SK-N-MC (cell line): ENCODE data around the gene USP7.

Experiments used
- DNase-seq: peaks from one replicate; pipeline ENCODE4 v3.0.0-alpha.2; 2011; ENCODE audit warnings: low read depth, low spot score
- H3K27ac ChIP-seq: fragments of 200-600 bp; sonication (generic); 2 replicates; pipeline ENCODE4 v1.5.1; 2016; ENCODE audit warnings: mixed run types
- H3K36me3 ChIP-seq: fragments of 200-600 bp; sonication (generic); 2 replicates; pipeline ENCODE4 v1.6.1; 2017; ENCODE audit warnings: antibody characterized with exemption, low read length, mixed read lengths; ENCODE audit not compliant: insufficient read depth
- H3K4me3 ChIP-seq: fragments of 200-600 bp; sonication (generic); 2 replicates; pipeline ENCODE4 v1.5.1; 2016
- H3K9ac ChIP-seq: fragments of 200-600 bp; sonication (generic); 2 replicates; pipeline ENCODE4 v1.8.0; 2017; ENCODE audit warnings: mixed run types, mixed read lengths; ENCODE audit not compliant: insufficient read length
- H3K9me3 ChIP-seq: fragments of 200-600 bp; sonication (generic); 2 replicates; pipeline ENCODE4 v1.6.1; 2017; ENCODE audit warnings: low read depth, mild to moderate bottlenecking, antibody characterized with exemption, low read length, moderate library complexity, mixed read lengths
- EZH2 ChIP-seq: fragments of 200-600 bp; sonication (generic); IDR thresholded peaks from one replicate; pipeline ENCODE4 v1.6.1; 2017; ENCODE audit warnings: antibody characterized with exemption
- FOXP2 ChIP-seq: optimal IDR thresholded peaks from 2 replicates; pipeline ENCODE3; 2011; ENCODE audit warnings: mild to moderate bottlenecking, moderate library complexity; ENCODE audit not compliant: insufficient read depth; ENCODE audit errors: extremely low read length, control extremely low read depth
- POLR2AphosphoS5 ChIP-seq: IDR thresholded peaks from 2 replicates; pipeline ENCODE4 v1.6.1; 2012; ENCODE audit warnings: mild to moderate bottlenecking, low read depth, low read length, borderline replicate concordance

Gene USP7

DNA sequence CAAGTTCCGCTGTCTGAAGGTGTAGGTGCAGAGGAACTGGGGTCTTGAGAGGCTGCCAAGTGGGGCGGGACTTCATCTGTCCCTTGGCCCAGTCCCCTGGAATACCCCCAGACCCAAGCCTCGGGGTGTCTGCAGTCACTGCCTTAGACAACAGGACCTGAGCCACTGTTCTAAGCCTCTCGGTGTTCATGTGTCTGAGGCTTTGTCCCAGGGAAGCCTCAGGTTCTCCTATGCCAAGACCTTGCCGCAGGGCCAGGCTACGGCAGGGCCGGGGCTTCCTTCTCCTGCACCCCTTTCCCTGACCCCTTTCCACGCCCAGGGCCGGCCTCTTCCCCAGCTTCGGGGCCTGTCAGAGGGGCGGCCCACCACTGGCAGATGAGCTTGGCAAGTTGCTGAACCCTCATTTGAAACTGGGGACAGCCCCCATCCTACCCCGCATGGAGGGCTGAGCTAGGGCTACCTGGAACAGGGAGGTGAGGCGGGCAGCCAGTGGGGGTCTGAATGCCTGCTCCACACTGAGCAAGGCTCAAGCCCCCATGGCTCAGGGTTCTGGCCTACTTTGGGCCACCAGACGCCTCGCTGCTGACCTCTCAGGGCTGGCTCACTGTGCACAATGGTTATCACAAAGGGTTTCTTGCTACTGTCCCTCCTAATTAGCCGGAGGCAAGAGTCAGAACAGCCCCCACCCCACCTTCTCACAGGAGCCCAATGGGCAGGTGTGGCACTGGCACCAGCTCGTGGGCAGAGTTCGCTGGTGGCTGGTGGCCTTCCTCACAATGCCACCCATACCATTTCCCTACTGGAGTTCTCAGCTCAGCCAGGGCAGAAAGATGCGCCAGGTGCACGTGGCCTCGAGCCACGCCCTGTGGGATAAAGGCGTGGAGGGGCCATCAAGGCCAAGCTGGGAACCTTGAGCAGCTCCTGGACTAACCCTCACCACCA, 74.5 kb downstream of the USP7 start:
- no peak overlapping the region for H3K27ac ChIP-seq
- peaks cover 40% of the 10 kb centered on the region for H3K36me3 ChIP-seq
- H3K9ac ChIP-seq = no peak overlapping the region
- no peaks in the 10 kb centered on the region for H3K9me3 ChIP-seq
- no peak for TF ChIP-seq POLR2AphosphoS5
- TF ChIP-seq EZH2 = no peak
- no peak for TF ChIP-seq FOXP2
- H3K4me3 ChIP-seq = no peak overlapping the region
- no peak for DNase-seq

- TF ChIP-seq POLR2AphosphoS5 (no peak), EZH2 (no peak), FOXP2 (no peak)
- Histone ChIP-seq H3K9me3 (no peaks in the 10 kb centered on the region), H3K27ac (no peak overlapping the region), H3K36me3 (peaks cover 28% of the 10 kb centered on the region), H3K4me3 (no peak overlapping the region), H3K9ac (no peak overlapping the region)
- DNase-seq = no peak
Measured at GRCh38 chr16:8887952-8888560, 75.7 kb downstream of the USP7 start.

DNA sequence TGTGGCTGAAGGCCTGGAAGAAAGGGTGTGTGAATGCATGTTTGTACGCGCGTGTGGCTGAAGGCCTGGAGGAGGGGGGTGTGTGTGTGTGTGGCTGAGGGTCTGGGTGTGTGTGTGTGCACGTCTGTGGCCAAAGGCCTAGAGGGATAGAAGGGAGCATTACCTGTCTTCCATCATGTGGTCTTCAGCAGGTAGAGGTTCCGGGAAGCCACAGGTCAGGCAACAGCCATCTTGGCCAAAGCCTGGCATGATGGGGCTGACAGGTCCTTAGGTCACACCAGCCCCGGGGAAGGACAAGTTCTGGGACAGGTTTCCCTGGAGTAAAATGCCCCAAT, 76.3 kb downstream of the USP7 start:
- H3K36me3 ChIP-seq = peaks cover 23% of the 10 kb centered on the region
- H3K27ac ChIP-seq = no peak overlapping the region
- DNase-seq = no peak
- H3K9me3 ChIP-seq = no peaks in the 10 kb centered on the region
- TF ChIP-seq FOXP2 = no peak
- no peak for TF ChIP-seq EZH2
- no peak overlapping the region for H3K9ac ChIP-seq
- no peak overlapping the region for H3K4me3 ChIP-seq

- Histone ChIP-seq H3K9ac (no peak overlapping the region), H3K27ac (no peak overlapping the region), H3K36me3 (peaks cover 17% of the 10 kb centered on the region), H3K4me3 (no peak overlapping the region), H3K9me3 (no peaks in the 10 kb centered on the region)
- TF ChIP-seq FOXP2 (no peak), POLR2AphosphoS5 (no peak), EZH2 (no peak)
- no peak for DNase-seq
Measured at GRCh38 chr16:8886593-8887430, 76.9 kb downstream of the USP7 start.

GRCh38 chr16:8885674-8886592, 77.8 kb downstream of the USP7 start:
- no peak overlapping the region for H3K27ac ChIP-seq
- no peak overlapping the region for H3K9ac ChIP-seq
- TF ChIP-seq POLR2AphosphoS5 = peak; percentile 8; the same call in 1 of the 2 replicates
- no peak for TF ChIP-seq FOXP2
- no peak for TF ChIP-seq EZH2
- peaks cover 8% of the 10 kb centered on the region for H3K36me3 ChIP-seq
- H3K4me3 ChIP-seq = no peak overlapping the region
- no peaks in the 10 kb centered on the region for H3K9me3 ChIP-seq
- DNase-seq = no peak

- Histone ChIP-seq H3K4me3 (no peak overlapping the region), H3K36me3 (no peaks in the 10 kb centered on the region)
Measured at GRCh38 chr16:8882725-8883377, 80.9 kb downstream of the USP7 start.

GRCh38 chr16:8882041-8882617, 81.6 kb downstream of the USP7 start, which contains the start of gene LITAFD:
Gene LITAFD, plus strand, starts transcription at chr16:8882351. Its CDS starts 2,005 bp downstream, at chr16:8884356.
- no peak within 1 kb of the TSS for H3K27ac ChIP-seq
- DNase-seq = no peak
- no peak for TF ChIP-seq POLR2AphosphoS5
- TF ChIP-seq FOXP2 = no peak
- no peak for TF ChIP-seq EZH2
- H3K9me3 ChIP-seq = no peaks in the 10 kb centered on the region
- H3K9ac ChIP-seq = no peak within 1 kb of the TSS
- no peaks in the 10 kb centered on the region for H3K36me3 ChIP-seq
- H3K4me3 ChIP-seq = no peak within 1 kb of the TSS

More at GRCh38 chr16:8882725-8883377, 80.9 kb downstream of the USP7 start:
- no peak for DNase-seq
- no peak overlapping the region for H3K27ac ChIP-seq
- no peaks in the 10 kb centered on the region for H3K9me3 ChIP-seq
- H3K9ac ChIP-seq = no peak overlapping the region
- TF ChIP-seq EZH2 = no peak
- TF ChIP-seq POLR2AphosphoS5 = no peak
- TF ChIP-seq FOXP2 = no peak
